ENCODE measurements around the gene GOLPH3. TPM values are rescaled to one million over a fixed set of nuclear protein-coding genes. Genes with fewer than 3 reads are reported as not detected.
A peak's percentile ranks its signal among the peaks of the same experiment; 100 is the strongest.
"Not testable (repeated sequence)": the region's sequence is repeated elsewhere in the genome, so short reads cannot be mapped to it uniquely, and the experiment has no call there.

Gene GOLPH3
- total RNA-seq, 1 donor from 2014 or later, result 154 TPM

DNA sequence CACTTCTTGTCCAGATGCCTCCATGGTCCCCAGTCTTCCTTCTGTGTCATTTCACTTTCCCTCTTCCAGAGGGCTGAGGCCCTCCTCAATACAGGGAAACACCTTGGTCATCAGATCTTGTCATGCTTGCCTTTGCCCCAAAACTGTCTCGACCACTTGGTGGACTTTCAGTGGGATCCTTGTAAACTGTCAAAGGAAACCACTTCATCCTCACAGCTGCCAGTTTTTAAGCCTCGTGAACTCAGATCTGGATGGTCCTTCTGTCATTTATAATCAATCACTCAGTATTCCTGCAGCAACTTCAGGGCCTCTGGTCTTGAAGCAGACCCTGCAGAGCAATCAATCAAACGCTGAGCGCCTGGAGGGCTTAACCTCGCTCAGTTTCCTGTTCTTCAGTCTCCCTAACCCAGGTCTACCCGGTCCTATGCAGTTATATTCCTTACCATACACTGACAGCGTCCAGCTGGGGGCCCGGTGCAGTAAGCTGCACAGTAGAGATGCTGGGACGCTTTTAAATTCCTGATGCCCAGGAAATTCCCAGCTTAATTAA is 74.6 kb downstream of the GOLPH3 start:
- no peak for DNase-seq (ENCODE audit: low spot score)

DNA sequence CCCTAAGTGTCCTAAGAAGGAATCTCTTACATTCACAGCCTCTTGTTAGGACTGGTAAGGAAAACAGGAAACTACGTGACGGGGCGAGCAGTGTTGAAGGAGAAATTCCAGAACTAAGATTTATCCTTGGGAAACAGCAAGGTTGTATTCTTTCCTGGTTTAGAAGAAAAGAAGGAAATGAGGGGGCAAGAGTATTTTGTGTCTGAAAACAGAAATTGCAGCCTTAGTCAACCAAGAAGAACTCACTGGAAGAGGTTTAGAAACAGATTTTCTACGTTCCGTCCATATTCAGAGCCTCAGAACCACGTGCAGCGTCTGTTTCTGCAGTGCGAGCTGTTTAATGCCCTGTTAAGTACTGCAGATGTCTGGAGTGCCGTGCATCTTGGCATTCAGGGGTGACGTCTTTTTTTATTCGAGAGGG is 75.2 kb downstream of the GOLPH3 start:
- DNase-seq (ENCODE audit: low spot score), result no peak

DNA sequence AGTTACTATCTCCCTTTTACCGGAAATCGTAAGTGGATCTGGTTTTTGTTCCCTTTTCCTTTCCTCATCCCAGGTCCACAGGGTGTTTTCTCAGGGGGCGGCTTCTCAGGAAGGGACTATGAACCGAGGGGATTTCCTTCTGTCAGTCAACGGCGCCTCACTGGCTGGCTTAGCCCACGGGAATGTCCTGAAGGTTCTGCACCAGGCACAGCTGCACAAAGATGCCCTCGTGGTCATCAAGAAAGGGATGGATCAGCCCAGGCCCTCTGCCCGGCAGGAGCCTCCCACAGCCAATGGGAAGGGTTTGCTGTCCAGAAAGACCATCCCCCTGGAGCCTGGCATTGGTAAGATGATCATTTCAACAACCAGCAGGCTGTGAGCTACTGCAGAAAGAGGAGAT is 75.8 kb downstream of the GOLPH3 start:
- DNase-seq (ENCODE audit: low spot score), result no peak

DNA sequence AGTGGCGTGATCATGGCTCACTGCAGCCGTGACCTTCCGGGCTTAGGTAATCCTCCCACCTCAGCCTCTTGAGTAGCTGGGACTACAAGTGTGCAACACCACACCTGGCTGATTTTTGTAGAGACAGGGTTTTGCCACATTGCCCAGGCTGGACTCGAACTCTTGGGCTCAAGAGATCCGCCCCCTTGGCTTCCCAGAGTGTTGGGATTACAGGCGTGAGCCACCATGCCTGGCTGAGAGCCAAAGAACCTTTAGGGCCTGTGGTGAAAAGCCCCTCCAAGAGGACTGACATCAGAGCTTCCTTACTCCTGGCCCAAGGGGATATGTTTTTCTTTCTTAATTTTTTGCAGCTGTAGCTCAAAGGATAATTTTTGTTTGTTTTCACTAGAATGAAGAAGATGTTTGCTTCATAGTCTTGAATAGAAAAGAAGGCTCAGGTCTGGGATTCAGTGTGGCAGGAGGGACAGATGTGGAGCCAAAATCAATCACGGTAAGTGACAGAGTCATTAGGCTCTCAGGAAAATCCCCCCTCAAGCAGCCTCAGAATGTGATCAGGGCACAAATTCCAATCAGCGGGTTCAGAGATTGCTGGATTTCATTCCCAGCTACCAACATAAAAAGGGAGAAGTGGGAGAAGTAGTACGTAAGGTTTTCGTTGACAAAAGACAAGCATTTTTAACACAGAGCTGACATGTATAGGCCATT is 77.1 kb downstream of the GOLPH3 start:
- DNase-seq (ENCODE audit: low spot score), result no peak

DNA sequence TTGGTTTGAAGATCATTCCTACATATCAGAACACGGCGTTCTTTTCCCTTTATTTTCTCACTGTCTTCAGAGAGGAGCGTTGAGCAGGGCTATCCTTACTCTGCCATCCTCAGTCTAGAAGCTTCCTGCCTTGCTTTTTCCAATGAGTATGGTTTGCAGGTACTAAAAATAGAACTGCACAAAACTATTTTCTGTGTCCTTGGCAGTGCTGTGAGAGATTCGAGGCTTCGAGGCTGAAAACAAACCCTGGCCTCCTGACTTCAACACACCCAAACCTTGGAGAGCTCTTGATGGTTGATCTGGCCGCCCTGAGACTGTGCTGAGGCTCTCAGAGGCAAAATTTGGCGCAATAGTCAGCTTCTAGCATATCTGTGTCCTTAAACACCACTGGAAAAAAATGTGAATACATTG is 78.9 kb downstream of the GOLPH3 start:
- DNase-seq (ENCODE audit: low spot score), result no peak

DNA sequence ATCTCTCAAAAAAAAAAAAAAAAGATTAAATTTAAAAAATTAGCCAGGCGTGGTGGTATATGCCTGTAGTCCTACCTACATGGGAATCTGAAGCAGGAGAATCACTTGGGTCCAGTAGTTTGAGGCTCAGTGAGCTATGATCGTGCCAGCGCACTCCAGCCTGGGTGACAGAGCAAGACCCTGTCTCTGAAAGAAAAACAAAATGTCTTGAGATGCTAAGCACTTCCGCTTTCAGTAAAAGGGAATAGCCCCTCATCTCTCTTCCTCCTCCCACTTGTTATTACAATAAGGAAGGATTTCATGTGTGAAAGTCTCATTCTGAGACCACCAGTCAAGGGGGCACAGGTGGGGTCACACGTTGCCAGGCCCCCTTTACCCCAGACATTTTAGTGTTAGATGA is 79.4 kb downstream of the GOLPH3 start:
- no peak for DNase-seq (ENCODE audit: low spot score)

DNA sequence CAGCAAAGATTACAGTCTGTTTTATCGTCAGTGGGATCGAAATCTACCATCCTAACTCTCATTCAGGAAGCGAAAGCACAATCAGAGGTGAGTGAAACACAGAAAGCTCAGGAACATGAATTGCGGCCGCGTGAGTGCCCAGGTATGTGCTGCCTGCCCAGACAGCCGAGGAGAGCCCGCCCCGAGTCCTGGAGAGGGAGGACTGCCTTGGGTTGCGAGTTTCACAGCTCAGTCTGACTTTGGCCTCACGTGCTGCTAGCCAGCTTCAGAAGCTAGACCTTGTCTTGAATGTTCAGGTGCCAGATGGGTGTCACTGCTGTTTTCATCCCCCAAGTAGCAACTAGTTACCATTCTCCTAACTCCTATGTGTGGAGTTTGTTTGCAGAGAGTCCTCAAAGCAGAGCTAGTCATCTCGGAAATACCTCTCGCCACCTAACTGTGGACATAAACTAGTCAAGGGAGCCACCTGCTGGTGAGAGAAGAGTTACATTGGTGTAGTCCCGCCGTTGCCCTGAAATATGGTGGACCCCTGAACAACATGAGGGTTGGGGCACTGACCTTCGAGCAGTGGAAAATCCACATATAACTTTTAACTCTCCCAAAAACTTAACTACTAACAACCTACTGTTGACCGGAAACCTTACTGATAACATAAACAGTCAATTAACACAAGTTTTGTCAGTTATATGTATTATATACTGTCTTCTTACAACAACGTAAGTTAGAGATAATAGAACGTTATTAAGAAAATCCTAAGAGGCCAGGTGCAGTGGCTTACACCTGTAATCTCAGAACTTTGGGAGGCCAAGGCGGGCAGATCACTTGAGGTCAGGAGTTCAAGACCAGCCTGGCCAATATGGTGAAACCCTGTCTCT is 80.9 kb downstream of the GOLPH3 start:
- peak; percentile 71 for DNase-seq (ENCODE audit: low spot score)

DNA sequence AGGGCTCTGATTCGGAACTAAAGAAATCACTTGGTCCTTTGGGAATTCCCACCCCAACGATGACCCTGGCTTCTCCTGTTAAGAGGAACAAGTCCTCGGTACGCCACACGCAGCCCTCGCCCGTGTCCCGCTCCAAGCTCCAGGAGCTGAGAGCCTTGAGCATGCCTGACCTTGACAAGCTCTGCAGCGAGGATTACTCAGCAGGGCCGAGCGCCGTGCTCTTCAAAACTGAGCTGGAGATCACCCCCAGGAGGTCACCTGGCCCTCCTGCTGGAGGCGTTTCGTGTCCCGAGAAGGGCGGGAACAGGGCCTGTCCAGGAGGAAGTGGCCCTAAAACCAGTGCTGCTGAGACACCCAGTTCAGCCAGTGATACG is 83.4 kb downstream of the GOLPH3 start:
- DNase-seq (ENCODE audit: low spot score), result no peak

DNA sequence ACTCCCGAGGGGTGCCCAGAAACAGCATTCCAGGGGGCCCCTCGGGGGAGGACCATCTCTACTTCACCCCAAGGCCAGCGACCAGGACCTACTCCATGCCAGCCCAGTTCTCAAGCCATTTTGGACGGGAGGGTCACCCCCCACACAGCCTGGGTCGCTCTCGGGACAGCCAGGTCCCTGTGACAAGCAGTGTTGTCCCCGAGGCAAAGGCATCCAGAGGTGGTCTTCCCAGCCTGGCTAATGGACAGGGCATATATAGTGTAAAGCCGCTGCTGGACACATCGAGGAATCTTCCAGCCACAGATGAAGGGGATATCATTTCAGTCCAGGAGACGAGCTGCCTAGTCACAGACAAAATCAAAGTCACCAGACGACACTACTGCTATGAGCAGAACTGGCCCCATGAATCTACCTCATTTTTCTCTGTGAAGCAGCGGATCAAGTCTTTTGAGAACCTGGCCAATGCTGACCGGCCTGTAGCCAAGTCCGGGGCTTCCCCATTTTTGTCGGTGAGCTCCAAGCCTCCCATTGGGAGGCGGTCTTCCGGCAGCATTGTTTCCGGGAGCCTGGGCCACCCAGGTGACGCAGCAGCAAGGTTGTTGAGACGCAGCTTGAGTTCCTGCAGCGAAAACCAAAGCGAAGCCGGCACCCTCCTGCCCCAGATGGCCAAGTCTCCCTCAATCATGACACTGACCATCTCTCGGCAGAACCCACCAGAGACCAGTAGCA is 83.9 kb downstream of the GOLPH3 start:
- no peak for DNase-seq (ENCODE audit: low spot score)

DNA sequence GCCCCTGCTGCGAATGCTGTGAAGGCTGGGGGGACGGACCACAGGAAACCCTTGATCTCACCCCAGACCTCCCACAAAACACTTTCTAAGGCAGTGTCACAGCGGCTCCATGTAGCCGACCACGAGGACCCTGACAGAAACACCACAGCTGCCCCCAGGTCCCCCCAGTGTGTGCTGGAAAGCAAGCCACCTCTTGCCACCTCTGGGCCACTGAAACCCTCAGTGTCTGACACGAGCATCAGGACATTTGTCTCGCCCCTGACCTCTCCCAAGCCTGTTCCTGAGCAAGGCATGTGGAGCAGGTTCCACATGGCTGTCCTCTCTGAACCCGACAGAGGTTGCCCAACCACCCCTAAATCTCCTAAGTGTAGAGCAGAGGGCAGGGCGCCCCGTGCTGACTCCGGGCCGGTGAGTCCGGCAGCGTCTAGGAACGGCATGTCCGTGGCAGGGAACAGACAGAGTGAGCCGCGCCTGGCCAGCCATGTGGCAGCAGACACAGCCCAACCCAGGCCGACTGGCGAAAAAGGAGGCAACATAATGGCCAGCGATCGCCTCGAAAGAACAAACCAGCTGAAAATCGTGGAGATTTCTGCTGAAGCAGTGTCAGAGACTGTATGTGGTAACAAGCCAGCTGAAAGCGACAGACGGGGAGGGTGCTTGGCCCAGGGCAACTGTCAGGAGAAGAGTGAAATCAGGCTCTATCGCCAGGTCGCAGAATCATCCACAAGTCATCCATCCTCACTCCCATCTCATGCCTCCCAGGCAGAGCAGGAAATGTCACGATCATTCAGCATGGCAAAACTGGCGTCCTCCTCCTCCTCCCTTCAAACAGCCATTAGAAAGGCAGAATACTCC is 84.7 kb downstream of the GOLPH3 start:
- no peak for DNase-seq (ENCODE audit: low spot score)

DNA sequence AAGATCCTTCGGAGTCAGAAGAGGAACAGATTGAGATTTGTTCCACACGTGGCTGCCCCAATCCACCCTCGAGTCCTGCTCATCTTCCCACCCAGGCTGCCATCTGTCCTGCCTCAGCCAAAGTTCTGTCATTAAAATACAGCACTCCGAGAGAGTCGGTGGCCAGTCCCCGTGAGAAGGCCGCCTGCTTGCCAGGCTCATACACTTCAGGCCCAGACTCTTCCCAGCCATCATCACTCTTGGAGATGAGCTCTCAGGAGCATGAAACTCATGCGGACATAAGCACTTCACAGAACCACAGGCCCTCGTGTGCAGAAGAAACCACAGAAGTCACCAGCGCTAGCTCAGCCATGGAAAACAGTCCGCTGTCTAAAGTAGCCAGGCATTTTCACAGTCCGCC is 85.9 kb downstream of the GOLPH3 start:
- DNase-seq (ENCODE audit: low spot score), result no peak

DNA sequence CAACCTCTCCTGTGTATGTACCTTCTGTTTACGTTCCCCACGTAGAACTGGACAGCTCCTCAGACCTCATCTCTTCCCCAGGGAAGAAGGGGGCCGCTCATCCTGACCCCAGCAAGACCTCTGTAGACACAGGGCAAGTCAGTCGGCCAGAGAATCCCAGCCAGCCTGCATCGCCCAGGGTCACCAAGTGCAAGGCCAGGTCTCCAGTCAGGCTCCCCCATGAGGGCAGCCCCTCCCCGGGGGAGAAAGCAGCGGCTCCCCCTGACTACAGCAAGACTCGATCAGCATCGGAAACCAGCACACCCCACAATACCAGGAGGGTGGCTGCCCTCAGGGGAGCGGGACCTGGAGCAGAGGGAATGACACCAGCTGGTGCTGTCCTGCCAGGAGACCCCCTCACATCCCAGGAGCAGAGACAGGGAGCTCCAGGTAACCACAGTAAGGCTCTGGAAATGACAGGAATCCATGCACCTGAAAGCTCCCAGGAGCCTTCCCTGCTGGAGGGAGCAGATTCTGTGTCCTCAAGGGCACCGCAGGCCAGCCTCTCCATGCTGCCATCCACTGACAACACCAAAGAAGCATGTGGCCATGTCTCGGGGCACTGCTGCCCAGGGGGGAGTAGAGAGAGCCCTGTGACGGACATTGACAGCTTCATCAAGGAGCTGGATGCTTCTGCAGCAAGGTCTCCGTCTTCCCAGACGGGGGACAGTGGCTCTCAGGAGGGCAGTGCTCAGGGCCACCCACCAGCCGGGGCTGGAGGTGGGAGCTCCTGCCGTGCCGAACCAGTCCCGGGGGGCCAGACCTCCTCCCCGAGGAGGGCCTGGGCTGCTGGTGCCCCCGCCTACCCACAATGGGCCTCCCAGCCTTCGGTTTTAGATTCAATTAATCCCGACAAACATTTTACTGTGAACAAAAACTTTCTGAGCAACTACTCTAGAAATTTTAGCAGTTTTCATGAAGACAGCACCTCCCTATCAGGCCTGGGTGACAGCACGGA is 86.7 kb downstream of the GOLPH3 start:
- DNase-seq (ENCODE audit: low spot score), result no peak

DNA sequence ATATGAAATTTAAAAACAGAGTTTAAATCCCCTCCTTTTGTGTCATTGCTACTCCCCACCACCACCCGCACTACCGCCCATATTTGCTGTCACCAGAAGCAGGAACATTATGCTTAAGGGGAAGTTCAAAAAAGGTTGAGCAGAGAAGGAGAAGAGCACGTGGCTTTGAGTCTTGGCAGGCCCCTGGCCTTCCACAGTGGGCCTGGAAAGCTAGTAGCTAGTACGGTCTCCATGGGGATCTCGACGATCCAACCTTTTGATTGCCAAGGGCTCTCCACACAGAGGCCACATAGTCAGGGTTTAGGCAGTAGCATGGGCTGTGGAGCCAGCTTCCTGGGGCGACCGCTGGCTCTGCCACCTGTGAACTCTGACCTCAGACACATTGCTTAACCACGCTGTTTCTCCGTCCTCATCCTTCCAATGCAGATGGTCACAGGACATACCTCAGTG is 90.1 kb downstream of the GOLPH3 start:
- DNase-seq (ENCODE audit: low spot score), result no peak

DNA sequence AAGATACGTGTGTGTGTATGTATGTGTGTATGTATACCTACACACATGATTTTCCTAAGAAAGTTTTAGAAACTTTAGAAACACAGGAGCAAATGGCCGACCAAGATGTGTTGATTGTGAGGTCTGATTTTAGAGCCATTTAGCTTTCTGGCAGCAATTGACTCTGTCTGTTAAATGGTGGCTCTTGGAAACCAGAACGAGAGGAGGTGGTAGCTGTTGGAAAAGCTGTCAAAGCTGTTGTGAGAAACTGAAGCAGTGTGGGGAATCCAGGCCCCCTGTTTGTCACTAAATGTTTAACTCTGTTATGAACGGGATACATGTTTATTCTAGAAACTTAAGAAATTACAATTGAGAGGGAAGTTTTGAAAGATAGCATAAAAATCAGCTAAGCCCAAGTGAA is 91.4 kb downstream of the GOLPH3 start:
- DNase-seq (ENCODE audit: low spot score), result no peak

DNA sequence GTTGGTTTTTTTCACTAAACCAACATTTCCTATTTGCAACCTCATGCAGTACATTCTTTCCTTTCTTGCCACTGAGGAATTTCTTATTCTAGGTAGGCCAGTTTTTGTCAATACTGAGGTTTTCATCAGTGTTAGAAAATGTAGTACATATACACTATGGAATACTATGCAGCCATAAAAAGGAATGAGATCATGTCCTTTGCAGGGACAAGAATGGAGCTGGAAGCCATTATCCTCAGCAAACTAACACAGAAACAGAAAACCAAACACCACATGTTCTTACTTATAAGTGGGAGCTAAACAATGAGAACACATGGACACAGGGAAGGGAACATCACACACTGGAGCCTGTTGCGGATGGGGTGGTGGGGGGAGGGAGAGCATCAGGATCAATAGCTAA is 93.6 kb downstream of the GOLPH3 start:
- DNase-seq (ENCODE audit: low spot score), result not testable (repeated sequence)

DNA sequence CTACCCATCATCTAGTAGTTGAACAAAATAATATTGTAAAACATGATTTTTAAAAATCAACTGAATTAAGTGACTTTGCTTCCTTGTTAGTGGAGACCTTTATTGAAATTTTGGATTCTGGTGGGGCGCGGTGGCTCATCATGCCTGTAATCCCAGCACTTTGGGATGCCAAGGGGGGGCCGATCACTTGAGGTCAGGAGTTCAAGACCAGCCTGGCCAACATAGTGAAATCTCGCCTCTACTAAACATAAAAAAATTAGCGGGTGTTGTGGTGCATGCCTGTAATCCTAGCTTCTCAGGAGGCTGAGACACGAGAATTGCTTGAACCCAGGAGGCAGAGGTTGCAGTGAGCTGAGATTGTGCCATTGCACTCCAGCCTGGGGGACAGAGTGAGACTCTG is 95.3 kb downstream of the GOLPH3 start:
- not testable (repeated sequence) for DNase-seq (ENCODE audit: low spot score)

DNA sequence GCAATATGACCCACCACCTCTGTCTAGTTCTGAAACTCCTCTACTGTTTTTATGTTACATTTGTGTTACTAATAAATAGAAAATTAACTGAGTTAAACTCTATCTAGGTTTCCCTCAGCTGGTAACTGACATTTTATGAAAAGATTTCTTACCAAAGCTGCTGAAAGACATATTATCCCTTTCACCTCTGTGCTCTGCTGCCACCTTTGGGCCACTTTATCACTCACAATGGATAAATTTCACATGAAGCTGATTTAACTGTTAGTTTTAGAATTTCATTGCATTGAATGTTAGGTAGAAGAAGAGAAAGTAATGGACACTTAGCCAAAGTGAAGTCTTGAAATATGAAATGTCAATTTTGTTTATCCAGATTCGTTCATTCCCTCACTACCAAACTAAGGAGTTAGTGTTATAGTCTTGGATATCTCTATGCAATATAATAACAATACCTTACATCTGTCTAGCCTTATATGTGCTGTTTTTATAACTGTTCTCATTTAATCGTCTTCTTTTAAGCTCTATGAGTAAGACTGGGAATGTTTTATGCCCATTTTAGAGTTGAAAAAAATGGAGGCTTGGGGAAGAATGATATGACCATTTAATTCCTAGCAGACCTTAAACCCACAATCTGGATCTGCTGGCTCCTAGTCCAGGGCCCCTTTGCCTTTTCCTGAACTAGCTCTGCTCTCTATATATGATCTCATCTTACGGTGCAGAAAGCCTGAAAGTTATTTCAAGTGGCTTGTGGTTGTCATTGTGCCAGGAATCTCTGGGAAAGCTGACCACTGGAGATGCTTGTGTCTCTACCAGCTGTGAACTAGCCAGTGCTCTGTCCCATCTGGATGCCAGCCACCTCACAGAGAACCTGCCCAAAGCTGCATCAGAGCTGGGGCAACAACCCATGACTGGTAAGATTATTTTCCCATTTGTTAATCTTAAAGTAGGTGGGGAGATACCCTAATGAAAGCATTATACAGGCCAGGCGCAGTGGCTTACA is 97.1 kb downstream of the GOLPH3 start:
- DNase-seq (ENCODE audit: low spot score), result peak; percentile 24

Data from mucosa of gallbladder (tissue), 1 donor.